Calu3 (cell line): ENCODE results near the gene BTBD19. TPM values are rescaled to one million over a fixed set of nuclear protein-coding genes. Genes with fewer than 3 reads are reported as not detected.

ENCODE experiments used
- BruUV-seq: library from RNA; stranded (reverse); fragments of 400-500 nt; replicated peaks from 2 replicates; lab custom pipeline; 2021; lab: Mats Ljungman, UMichigan
- CTCF ChIA-PET: fragments of 300-600 bp; sonication (Branson Sonifier 250); formaldehyde crosslinking; loops from one replicate; lab custom pipeline; 2022; ENCODE audit warnings: antibody characterized with exemption; lab: Charles Lee
- DNase-seq: peaks from one replicate; pipeline ENCODE4 v3.0.0; 2022
- H3K27ac Mint-ChIP-seq: one replicate; pipeline ENCODE4 v1.8.0; 2022; ENCODE audit warnings: mixed read lengths; ENCODE audit not compliant: unreplicated experiment
- H3K27me3 Mint-ChIP-seq: one replicate; pipeline ENCODE4 v1.8.0; 2022; ENCODE audit warnings: mixed read lengths; ENCODE audit not compliant: unreplicated experiment
- H3K36me3 Mint-ChIP-seq: one replicate; pipeline ENCODE4 v1.8.0; 2022; ENCODE audit warnings: mild to moderate bottlenecking, moderate library complexity, mixed read lengths; ENCODE audit not compliant: insufficient read depth, unreplicated experiment
- H3K4me1 Mint-ChIP-seq: one replicate; pipeline ENCODE4 v1.8.0; 2022; ENCODE audit warnings: mild to moderate bottlenecking, low read depth, mixed read lengths; ENCODE audit not compliant: unreplicated experiment
- H3K4me3 Mint-ChIP-seq: one replicate; pipeline ENCODE4 v1.8.0; 2022; ENCODE audit warnings: mild to moderate bottlenecking, low read depth, moderate library complexity, mixed read lengths; ENCODE audit not compliant: unreplicated experiment
- H3K9me3 Mint-ChIP-seq: one replicate; pipeline ENCODE4 v1.8.0; 2022; ENCODE audit warnings: low read depth, mixed read lengths; ENCODE audit not compliant: unreplicated experiment
- CTCF ChIP-seq: fragments of 200-600 bp; IDR thresholded peaks from one replicate; pipeline ENCODE4 v1.8.0; 2022; ENCODE audit warnings: antibody characterized with exemption; ENCODE audit not compliant: unreplicated experiment
- intact Hi-C: fragments of 100-400 bp; cut with micrococcal nuclease; formaldehyde crosslinking; loops from one replicate; pipeline ENCODE4 v1.10.0; 2022; ENCODE audit not compliant: unreplicated experiment
- total RNA-seq: library from RNA; stranded (reverse); gene quantifications from 2 replicates; pipeline ENCODE4 v1.2.3, GENCODE V29; 2022

Gene BTBD19
- total RNA-seq, 1 experiment from 2014 or later, result 5.9 TPM

- Mint-ChIP-seq H3K9me3 (no peaks in the 10 kb centered on the region), H3K4me1 (no peaks in the 10 kb centered on the region), H3K27me3 (no peaks in the 10 kb centered on the region), H3K36me3 (no peaks in the 10 kb centered on the region), H3K27ac (no peak overlapping the region), H3K4me3 (no peak overlapping the region)
- no peak for TF ChIP-seq CTCF
- DNase-seq, result no peak
- CTCF ChIA-PET, result interaction anchor here (0.7 kb wide), 1 partner anchor 22 kb away, joined by 4 read pairs; no protein-coding TSS in a partner anchor
- BruUV-seq, result no TSS peak
- intact Hi-C loops, result no loop called here
Observed at GRCh38 chr1:44826375-44827196, 18.3 kb downstream of the BTBD19 start.

- CTCF ChIA-PET, result no interaction called here
- no peak for DNase-seq
- H3K4me1 Mint-ChIP-seq, result no peaks in the 10 kb centered on the region
Observed at GRCh38 chr1:44827197-44828002, 19.1 kb downstream of the BTBD19 start.

GRCh38 chr1:44828003-44828651 lies 19.8 kb downstream of the BTBD19 start:
- Mint-ChIP-seq H3K4me1 (no peaks in the 10 kb centered on the region), H3K36me3 (no peaks in the 10 kb centered on the region), H3K27ac (no peak overlapping the region), H3K9me3 (no peaks in the 10 kb centered on the region), H3K27me3 (no peaks in the 10 kb centered on the region), H3K4me3 (no peak overlapping the region)
- BruUV-seq, result no TSS peak
- TF ChIP-seq CTCF, result no peak
- CTCF ChIA-PET, result no interaction called here
- intact Hi-C loops, result no loop called here
- no peak for DNase-seq

More at GRCh38 chr1:44827197-44828002, 19.1 kb downstream of the BTBD19 start:
- BruUV-seq, result no TSS peak
- H3K4me3 Mint-ChIP-seq, result no peak overlapping the region
- H3K9me3 Mint-ChIP-seq, result no peaks in the 10 kb centered on the region
- intact Hi-C loops, result no loop called here
- no peak overlapping the region for H3K27ac Mint-ChIP-seq
- TF ChIP-seq CTCF, result no peak
- no peaks in the 10 kb centered on the region for H3K27me3 Mint-ChIP-seq
- H3K36me3 Mint-ChIP-seq, result no peaks in the 10 kb centered on the region

GRCh38 chr1:44828841-44829440 lies 20.6 kb downstream of the BTBD19 start:
- Mint-ChIP-seq H3K9me3 (no peaks in the 10 kb centered on the region), H3K36me3 (no peaks in the 10 kb centered on the region), H3K27me3 (no peaks in the 10 kb centered on the region), H3K4me1 (no peaks in the 10 kb centered on the region), H3K4me3 (no peak overlapping the region), H3K27ac (no peak overlapping the region)
- intact Hi-C loops, result no loop called here
- BruUV-seq, result no TSS peak
- CTCF ChIA-PET, result no interaction called here
- DNase-seq, result no peak
- no peak for TF ChIP-seq CTCF
